GM23338 (cell line): ENCODE data around the gene DCLK1. TPM values are rescaled to one million over a fixed set of nuclear protein-coding genes. Genes with fewer than 3 reads are reported as not detected.

ENCODE experiments used
- ATAC-seq: fragments of 200-7000 bp; cut with Tn5 transposase; 3 replicates; pipeline ENCODE4 v1.9.1; 2020
- DNase-seq: peaks from one replicate; pipeline ENCODE4 v3.0.0-alpha.2; 2015; ENCODE audit warnings: low spot score
- H2AFZ ChIP-seq: fragments of 200-600 bp; sonication (generic); 2 replicates; pipeline ENCODE4 v1.8.0; 2016; ENCODE audit warnings: antibody characterized with exemption, mild to moderate bottlenecking, moderate library complexity
- H3F3A ChIP-seq: fragments of 200-600 bp; sonication (generic); replicated peaks from 2 replicates; pipeline ENCODE4 v1.8.0; 2017; ENCODE audit warnings: antibody characterized with exemption, mixed run types, low read depth
- H3K27ac ChIP-seq: fragments of 200-600 bp; sonication (generic); 2 replicates; pipeline ENCODE4 v1.6.1; 2016; ENCODE audit warnings: low read depth
- H3K27me3 ChIP-seq: fragments of 200-600 bp; sonication (generic); 2 replicates; pipeline ENCODE4 v1.8.0; 2016; ENCODE audit warnings: mild to moderate bottlenecking, mixed run types, moderate library complexity; ENCODE audit not compliant: insufficient read depth
- H3K36me3 ChIP-seq: fragments of 200-600 bp; sonication (generic); 2 replicates; pipeline ENCODE4 v1.8.0; 2016; ENCODE audit warnings: mild to moderate bottlenecking; ENCODE audit not compliant: insufficient read depth
- H3K4me1 ChIP-seq: fragments of 200-600 bp; sonication (generic); 2 replicates; pipeline ENCODE4 v1.8.0; 2016; ENCODE audit warnings: mild to moderate bottlenecking, moderate library complexity; ENCODE audit not compliant: insufficient read depth
- H3K4me2 ChIP-seq: fragments of 200-600 bp; sonication (generic); 2 replicates; pipeline ENCODE4 v1.7.1; 2017; ENCODE audit warnings: mixed run types
- H3K4me3 ChIP-seq: fragments of 200-600 bp; sonication (generic); 2 replicates; pipeline ENCODE4 v1.6.1; 2016; ENCODE audit warnings: mixed run types
- H3K79me2 ChIP-seq: fragments of 200-600 bp; sonication (generic); replicated peaks from 2 replicates; pipeline ENCODE4 v1.8.0; 2017; ENCODE audit warnings: mild to moderate bottlenecking; ENCODE audit not compliant: insufficient read depth
- H3K9me2 ChIP-seq: fragments of 200-600 bp; sonication (generic); 2 replicates; pipeline ENCODE4 v1.8.0; 2017; ENCODE audit not compliant: insufficient read depth
- H4K20me1 ChIP-seq: fragments of 200-600 bp; sonication (generic); replicated peaks from 2 replicates; pipeline ENCODE4 v1.8.0; 2017; ENCODE audit warnings: mild to moderate bottlenecking; ENCODE audit not compliant: insufficient read depth
- H3K27ac Mint-ChIP-seq: 2 replicates; pipeline ENCODE4 v1.8.0; 2020; ENCODE audit warnings: inconsistent platforms, mild to moderate bottlenecking, moderate library complexity, mixed read lengths
- H3K27me3 Mint-ChIP-seq: 3 replicates; pipeline ENCODE4 v1.8.0; 2022; ENCODE audit warnings: low read depth, mild to moderate bottlenecking, moderate library complexity, mixed read lengths, inconsistent platforms; ENCODE audit not compliant: insufficient read depth, poor library complexity
- H3K36me3 Mint-ChIP-seq: 3 replicates; pipeline ENCODE4 v1.8.0; 2021; ENCODE audit warnings: low read depth, mild to moderate bottlenecking, inconsistent platforms, moderate library complexity, mixed read lengths
- H3K4me1 Mint-ChIP-seq: 3 replicates; pipeline ENCODE4 v1.8.0; 2020; ENCODE audit warnings: mild to moderate bottlenecking, inconsistent platforms, mixed read lengths
- H3K4me3 Mint-ChIP-seq: 3 replicates; pipeline ENCODE4 v1.8.0; 2021; ENCODE audit warnings: moderate library complexity, mild to moderate bottlenecking, inconsistent platforms, mixed read lengths
- H3K9me3 Mint-ChIP-seq: 3 replicates; pipeline ENCODE4 v1.8.0; 2020; ENCODE audit warnings: moderate library complexity, mild to moderate bottlenecking, inconsistent platforms, mixed read lengths
- CREB1 ChIP-seq: fragments of 250-450 bp; sonication (Bioruptor Pico); IDR thresholded peaks from 2 replicates; pipeline ENCODE4 v1.5.0; 2020; ENCODE audit warnings: low read depth, mild to moderate bottlenecking, moderate library complexity
- CTCF ChIP-seq, 2 experiments: fragments of 200-600 bp in 1 of 2; sonication (generic) in 1 of 2; conservative IDR thresholded peaks; 2 replicates each; pipeline versions ENCODE4 v1.5.1 to v1.6.1; 2016 to 2017; ENCODE audit warnings: antibody characterized with exemption in 2 of 2, low read depth in 2 of 2, mild to moderate bottlenecking in 2 of 2, moderate library complexity in 1 of 2
- ETS1 ChIP-seq: IDR thresholded peaks from 2 replicates; pipeline ENCODE4 v1.6.1; 2016; ENCODE audit warnings: antibody characterized with exemption
- EZH2 ChIP-seq: fragments of 200-600 bp; sonication (generic); IDR thresholded peaks from one replicate; pipeline ENCODE4 v1.8.0; 2017; ENCODE audit warnings: antibody characterized with exemption, mild to moderate bottlenecking, low read depth; ENCODE audit not compliant: unreplicated experiment
- EZH2phosphoT487 ChIP-seq: fragments of 200-600 bp; sonication (generic); IDR thresholded peaks from one replicate; pipeline ENCODE4 v1.8.1; 2018; ENCODE audit warnings: antibody characterized with exemption; ENCODE audit not compliant: unreplicated experiment
- POLR2AphosphoS5 ChIP-seq: IDR thresholded peaks from 2 replicates; pipeline ENCODE4 v1.6.1; 2016; ENCODE audit warnings: antibody characterized with exemption, low read depth
- REST ChIP-seq: IDR thresholded peaks from one replicate; pipeline ENCODE4 v1.6.1; 2018; ENCODE audit warnings: antibody characterized with exemption; ENCODE audit not compliant: unreplicated experiment
- STAT1 ChIP-seq: IDR thresholded peaks from one replicate; pipeline ENCODE4 v1.6.1; 2016; ENCODE audit warnings: antibody characterized with exemption; ENCODE audit not compliant: unreplicated experiment
- ZNF331 ChIP-seq: fragments of 250-450 bp; sonication (Bioruptor Pico); IDR thresholded peaks from 2 replicates; pipeline ENCODE4 v1.5.0; 2020; ENCODE audit warnings: low read depth, mild to moderate bottlenecking, moderate library complexity
- polyA plus RNA-seq: library from polyadenylated mRNA; unstranded; fragments of >200 nt; fragmentation: Nextera tagmentation; extraction: Ambion mirVana; gene quantifications from 2 replicates; pipeline ENCODE4 v1.2.1, GENCODE V29; 2016
- total RNA-seq: library from RNA; depleted of rRNA; stranded (reverse); fragments of >200 nt; shearing (Covaris generic); gene quantifications from 2 replicates; pipeline ENCODE4 v1.2.3, GENCODE V29; 2014

Gene DCLK1
- total and polyA plus RNA-seq, 2 experiments from 2014 or later = 13.1 to 57.7 TPM

GRCh38 chr13:35769812-35770211 lies 361.4 kb downstream of the DCLK1 start:
- no peaks in the 10 kb centered on the region for H3K27me3 ChIP-seq
- Mint-ChIP-seq H3K27me3 (peaks cover 3% of the 10 kb centered on the region), H3K27ac (no peak overlapping the region), H3K36me3 (no peaks in the 10 kb centered on the region), H3K4me1 (peaks cover 3% of the 10 kb centered on the region), H3K9me3 (no peaks in the 10 kb centered on the region), H3K4me3 (no peak overlapping the region)
- no peaks in the 10 kb centered on the region for H3K4me1 ChIP-seq
- no peak overlapping the region for H3K4me2 ChIP-seq
- H3K4me3 ChIP-seq = no peak overlapping the region
- no peak for DNase-seq
- H3F3A ChIP-seq = no peaks in the 10 kb centered on the region
- no peaks in the 10 kb centered on the region for H4K20me1 ChIP-seq
- H3K9me2 ChIP-seq = no peaks in the 10 kb centered on the region
- no peak for ATAC-seq
- H3K36me3 ChIP-seq = no peaks in the 10 kb centered on the region
- H2AFZ ChIP-seq = no peak overlapping the region
- no peak overlapping the region for H3K27ac ChIP-seq
- TF ChIP-seq CTCF (conservative IDR thresholded peaks at IDR 0.05; ENCODE audit: low read depth in 2 of 2) (no peak), CREB1 (CRISPR knock-in tag) (no peak), ZNF331 (CRISPR knock-in tag) (no peak), REST (no peak)
- no peaks in the 10 kb centered on the region for H3K79me2 ChIP-seq

- H3K27ac Mint-ChIP-seq = no peak overlapping the region
- peaks cover 3% of the 10 kb centered on the region for H3K4me1 Mint-ChIP-seq
- no peak for ATAC-seq
Measured at GRCh38 chr13:35768551-35768950, 362.6 kb downstream of the DCLK1 start.

More at GRCh38 chr13:35768551-35768950, 362.6 kb downstream of the DCLK1 start:
- Histone ChIP-seq H3K27me3 (no peaks in the 10 kb centered on the region), H3K4me3 (no peak overlapping the region), H3K79me2 (no peaks in the 10 kb centered on the region), H3K36me3 (no peaks in the 10 kb centered on the region), H3K27ac (no peak overlapping the region), H3K9me2 (no peaks in the 10 kb centered on the region), H3F3A (no peaks in the 10 kb centered on the region), H2AFZ (no peak overlapping the region), H3K4me2 (no peak overlapping the region), H3K4me1 (no peaks in the 10 kb centered on the region), H4K20me1 (no peaks in the 10 kb centered on the region)
- TF ChIP-seq ETS1 = no peak
- TF ChIP-seq CREB1 (CRISPR knock-in tag) = no peak
- TF ChIP-seq CTCF (conservative IDR thresholded peaks at IDR 0.05; ENCODE audit: low read depth in 2 of 2) = no peak
- TF ChIP-seq ZNF331 (CRISPR knock-in tag) = no peak
- TF ChIP-seq EZH2 = no peak
- TF ChIP-seq STAT1 = no peak
- no peak for TF ChIP-seq POLR2AphosphoS5
- TF ChIP-seq EZH2phosphoT487 = no peak
- no peak for DNase-seq
- no peak overlapping the region for H3K4me3 Mint-ChIP-seq
- H3K9me3 Mint-ChIP-seq = no peaks in the 10 kb centered on the region
- H3K27me3 Mint-ChIP-seq = peaks cover 3% of the 10 kb centered on the region
- no peaks in the 10 kb centered on the region for H3K36me3 Mint-ChIP-seq
